ENCODE measurements around the gene C1RL.

Gene C1RL

DNA sequence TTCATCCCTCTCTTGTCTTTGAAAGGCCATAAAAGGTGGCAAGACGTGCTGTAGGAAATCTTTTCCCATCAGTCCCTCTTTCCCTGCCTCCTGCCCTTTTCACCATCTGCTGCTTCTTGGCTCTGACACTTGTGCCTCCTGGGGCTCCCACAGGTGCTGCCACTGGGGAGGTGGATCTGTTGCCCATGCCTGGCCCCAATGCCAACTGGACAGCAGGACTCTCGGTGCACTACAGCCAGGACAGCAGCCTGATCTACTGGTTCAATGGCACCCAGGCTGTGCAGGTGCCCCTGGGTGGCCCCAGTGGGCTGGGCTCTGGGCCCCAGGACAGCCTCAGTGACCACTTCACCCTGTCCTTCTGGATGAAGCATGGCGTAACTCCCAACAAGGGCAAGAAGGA lies 27.7 kb upstream of the C1RL start:
- DNase-seq: no peak

DNA sequence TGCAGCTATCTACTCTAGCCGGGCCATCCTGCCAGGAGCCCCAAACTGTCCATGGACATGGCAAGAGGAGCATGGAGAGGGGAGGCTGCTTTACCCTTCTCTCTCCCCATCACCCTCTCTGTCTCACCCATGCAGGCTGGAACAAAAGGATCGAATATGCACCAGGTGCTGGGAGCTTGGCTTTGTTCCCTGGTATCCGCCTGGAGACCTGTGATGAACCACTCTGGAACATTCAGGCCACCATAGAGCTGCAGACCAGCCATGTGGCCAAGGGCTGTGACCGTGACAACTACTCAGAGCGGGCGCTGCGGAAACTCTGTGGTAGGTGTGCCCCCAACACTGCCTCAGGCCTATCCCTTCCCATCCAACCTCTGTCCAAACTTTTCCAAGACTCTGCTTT lies 27.1 kb upstream of the C1RL start:
- no peak for DNase-seq

DNA sequence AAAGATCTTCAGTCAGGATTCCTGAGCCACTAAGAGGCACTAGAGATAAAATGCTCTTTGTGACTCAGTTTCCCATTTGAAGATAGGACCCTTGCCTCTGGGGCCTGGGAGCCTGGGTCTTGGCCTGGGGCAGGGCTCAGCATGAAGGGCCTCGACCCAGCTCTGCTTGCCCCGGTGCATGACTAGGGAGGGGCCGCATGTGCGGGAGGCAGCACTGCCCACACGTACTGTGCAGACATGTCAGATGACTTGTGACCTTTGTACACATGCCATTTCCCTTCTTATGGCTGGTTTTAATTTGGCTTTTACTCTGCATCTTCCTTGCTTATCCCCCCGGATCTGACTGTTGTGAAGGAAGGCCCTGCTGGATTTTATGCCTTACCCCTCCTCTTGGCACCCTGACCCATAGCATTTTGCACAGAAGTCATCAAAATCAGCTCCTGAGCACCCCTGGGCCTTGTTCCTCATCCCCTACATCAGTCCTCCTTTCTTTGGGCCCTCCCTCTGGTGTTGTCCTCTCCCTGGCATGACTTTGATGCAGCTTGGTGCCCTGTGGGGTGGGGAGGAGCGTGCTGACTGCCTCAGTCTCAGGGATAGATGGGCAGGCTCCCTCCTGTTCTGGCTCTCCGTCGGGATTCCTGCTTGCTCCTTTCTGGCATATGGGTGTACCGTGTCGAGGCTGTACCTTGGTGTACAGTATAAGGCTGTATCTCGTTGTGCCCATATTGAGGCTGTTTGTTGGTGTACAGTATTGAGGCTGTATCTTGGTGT lies 25.6 kb upstream of the C1RL start:
- no peak for DNase-seq

DNA sequence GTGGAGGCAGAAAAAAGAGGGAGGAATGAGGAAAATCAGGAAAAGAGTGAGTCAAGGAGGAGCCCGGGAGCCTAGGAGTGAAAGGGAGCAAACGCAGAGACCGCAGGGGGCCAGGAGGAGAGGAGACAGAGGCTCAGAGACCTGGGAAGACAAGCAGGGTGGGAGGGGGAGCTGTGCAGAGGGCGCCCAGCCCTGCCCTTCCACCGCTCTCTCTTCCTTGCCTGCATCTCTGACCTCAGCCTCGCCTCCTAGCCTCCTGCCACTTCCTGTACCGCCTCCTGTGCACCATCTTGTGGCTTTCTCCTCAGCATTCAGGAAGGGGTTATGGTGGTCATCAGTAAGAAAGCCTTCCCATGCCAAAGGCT lies 22.5 kb upstream of the C1RL start:
- DNase-seq: peak; percentile 27 to 58

DNA sequence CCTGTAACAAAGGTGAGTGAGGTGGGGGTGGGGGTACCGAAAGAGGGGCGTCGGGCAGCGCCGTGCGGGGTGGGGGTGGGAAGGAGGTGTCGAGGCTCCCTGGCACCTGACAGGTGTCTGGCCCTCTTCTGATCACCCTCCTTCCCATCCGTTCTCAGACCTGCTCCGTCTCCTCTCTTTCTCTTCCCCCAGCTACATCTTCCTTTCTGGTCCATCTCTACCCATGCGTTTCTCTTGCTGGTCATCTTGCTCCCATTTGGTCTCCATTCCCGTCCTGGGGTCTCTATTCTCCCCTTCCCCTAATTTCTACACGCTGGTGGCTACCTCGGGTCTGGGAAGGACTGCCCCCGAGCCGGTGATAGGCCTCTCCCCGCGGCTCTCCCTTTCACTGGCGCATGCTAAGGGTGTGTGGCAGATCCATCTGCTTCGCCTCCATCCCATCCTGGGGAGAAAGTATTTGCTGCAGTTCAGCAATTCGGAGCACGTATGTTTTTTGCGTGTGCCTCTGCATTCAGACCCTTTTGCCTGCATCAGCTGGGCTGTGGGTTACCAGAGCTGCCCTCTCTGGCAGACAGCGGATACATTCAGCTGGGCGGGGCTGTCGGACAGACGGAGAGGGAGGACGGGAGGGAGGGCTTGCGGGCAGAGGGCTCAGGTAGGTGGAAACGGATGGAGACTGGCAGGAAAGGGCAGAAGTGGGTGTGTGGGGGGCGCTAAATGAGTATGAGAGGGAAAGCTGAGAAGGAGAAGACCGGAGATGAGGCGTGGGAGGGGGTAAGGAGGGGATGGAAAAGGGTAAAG lies 21.9 kb upstream of the C1RL start:
- peak; percentile 13 to 25 for DNase-seq

DNA sequence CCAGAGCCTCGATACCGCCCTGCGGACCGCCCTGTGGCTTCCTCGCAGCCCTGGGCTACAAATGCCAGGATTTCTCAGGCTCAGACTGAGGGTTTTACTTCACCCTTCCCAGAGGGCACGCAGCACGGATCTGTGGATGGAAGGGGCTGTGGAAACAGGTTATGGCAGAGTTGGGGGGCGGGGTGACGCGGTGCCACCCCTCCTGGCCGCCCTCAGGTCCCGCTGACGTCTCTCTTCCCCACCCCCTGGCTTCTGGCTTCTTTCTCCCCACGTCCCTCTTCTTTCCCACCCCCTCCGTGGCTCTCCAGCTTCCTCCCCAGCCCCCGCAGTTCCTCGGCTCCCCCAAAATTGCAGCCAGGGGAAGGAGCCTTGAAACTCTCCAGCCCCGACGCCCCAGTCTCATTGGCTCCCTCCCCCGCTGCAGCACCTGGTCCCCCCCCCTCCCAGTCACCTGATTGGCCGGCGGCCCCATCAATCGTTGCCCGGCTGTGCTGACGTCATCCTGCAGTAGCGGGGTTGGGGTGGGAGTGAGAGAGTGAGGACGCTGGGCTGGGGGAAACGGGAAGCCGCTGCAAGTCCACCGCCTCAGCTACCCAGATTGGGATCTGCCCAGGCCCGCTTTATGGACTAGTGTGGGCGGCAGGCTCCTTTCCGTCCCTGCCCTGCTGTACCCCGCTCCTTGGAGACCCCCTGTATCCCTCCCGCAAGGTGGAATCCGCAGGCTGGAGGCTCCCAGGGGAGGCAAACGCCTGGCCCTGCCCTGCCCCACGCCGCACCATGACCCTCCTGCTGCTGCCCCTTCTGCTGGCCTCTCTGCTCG lies 21.1 kb upstream of the C1RL start, which contains the start of gene CLSTN3:
Gene CLSTN3, plus strand, starts transcription at position 500 of the 820 bp plus-strand sequence. Its CDS starts 278 bp downstream, at position 778.
- peak; percentile 46 to 47 for DNase-seq

DNA sequence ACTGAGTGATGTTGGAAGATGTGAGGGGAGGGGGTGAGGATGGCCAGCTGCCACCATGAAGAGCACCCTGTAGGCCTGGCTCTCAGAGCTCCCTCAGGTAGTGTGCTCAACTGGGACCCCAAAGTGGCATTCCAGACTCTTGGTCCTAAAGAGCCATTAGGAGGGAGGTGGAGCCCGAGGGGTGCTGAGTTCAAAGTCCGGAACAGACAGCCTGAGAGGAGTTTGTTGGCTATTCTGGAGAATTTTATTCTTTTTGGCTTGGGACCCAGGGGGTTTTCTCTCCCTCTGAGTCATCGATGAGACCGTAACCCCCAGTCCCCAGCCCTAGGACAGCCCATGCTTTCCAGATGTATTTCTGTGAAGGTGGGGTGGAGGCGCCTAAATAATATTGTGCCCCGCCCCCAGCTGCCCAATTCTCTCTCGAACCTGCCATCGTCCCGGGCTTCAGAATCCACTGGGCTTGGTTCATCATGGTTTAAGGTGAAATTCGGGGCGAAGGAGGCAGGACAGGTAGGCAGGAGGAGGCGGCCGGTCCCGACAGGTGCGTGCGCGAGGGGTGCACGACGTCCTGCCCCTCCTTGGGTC lies 20.4 kb upstream of the C1RL start:
- no peak for DNase-seq

DNA sequence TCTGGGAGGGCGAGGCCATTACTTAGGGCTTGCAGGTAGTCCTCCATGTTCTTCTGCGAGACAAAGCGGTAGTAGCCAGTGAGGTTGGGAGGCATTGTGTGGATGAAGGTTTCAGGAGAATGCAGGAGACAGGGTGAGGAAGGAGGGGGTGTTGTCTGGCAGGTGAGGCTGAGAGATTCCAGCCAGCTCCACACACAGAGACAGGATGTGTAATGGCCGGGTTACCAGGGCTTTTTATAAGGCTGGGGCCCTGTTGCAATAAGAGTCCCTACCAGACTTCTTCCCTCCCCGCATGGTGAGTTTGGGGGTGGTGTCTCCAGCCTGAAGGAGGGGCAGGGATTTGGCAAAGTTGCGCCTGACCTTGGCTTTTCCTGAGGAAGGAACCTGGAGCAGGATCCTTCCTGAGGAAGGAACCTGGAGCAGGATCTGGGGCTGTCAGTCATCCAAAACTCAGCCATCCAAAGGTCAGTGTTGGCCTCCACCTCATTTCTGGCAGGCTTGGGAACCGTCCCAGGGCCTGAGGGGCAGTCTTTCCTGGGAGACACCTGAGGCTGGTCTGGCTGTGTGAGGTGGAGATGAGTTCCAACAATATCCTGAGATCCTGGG lies 19.8 kb upstream of the C1RL start, which contains the start of gene RBP5:
Gene RBP5, minus strand, starts transcription at position 209 of the 606 bp plus-strand sequence. Its CDS starts 114 bp downstream, at position 95.
- no peak for DNase-seq

DNA sequence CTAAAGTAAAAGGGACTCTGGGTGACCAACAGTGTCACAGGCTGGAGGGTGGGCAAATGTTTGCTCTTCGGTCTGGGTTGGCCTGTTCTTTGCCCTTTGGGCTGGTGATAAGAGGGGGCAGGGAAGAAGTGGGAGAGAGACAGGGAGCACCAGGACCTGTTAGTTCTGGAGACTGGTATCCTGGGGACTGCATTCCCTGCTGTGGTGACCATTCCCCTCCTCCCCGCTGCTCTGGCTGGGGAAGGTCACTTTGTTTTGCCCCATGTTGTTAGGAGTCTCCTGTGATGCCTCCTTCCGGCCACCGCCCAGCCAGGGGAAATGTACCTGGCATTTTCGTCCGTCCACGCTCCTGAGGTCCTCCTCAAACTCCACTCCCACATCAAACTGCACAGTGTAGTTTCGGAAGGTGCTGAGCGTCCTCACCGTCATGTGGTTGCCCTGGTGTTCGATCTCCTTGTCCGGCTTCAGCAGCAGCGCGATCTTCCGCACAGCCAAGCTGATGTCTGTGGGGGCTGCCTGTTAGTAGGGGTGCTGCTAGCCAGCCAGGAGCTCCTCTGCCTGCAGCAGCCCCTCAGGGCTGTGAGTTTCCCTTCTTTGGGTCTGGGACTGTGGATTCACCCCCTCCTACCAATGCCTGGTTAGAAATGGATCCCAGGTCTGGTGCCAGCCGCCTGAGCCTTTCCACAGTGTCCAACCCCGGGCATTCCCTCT lies 19.1 kb upstream of the C1RL start:
- DNase-seq: no peak

DNA sequence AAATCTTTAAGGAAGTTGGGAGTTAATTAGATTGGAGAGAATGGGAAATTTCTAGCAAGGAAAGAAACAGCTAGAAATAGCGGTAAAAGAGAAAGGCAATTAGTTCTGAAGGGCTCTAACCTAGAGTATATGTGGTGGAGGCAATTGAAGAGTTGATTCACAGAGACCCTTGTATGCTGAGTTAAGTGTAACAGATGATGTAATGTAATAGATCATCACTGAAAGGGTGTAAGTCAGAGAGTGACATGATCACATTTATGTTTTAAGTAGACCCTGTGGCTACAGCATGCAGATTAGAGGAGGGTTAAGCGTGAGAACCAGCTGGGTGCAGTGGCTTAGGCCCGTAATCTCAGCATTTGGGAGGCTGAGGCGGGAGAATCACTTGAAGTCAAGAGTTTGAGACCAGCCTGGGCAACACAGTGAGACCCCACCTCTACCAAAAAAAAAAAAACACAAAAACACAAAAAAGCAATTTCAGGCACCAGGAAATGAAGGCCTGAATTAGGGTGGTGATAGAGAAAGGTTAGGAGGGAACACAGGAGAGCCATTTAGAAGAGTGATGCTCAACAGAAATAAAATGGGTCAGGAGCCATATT lies 16.7 kb upstream of the C1RL start:
- no peak for DNase-seq

DNA sequence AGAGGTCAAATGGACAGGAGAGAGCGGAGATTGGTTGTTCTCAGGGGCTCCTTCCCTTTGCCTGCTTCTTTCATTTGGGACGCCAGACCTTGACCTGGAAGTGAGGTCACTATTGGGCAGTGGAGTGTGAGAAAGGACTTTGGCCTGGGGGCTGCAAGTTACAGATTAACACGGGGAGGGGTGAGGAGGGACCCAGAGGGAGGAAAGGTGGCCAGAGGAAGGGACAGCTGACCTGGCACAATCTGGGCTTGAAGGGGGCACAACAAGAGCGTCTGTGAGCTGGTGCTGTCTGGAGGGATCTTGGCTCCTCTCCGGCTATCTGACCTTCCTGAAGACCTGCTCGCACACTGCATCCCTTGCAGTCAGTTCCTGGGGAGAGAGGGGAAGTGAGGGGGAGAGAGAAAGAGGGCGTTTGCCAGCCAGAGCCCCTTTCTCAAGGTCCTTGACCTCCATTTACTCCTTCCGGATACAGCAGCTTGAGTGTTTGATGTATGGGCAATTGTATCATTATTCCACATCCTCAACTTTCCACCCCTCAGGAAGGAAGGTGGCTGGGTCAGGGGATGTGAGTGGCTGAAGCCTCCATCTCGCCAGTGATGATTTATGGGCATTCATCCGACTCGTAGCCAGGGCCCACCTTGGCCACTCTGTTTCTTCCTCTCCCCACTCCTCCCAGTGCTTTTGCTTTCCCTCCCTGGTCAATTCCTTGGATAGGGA lies 14.9 kb upstream of the C1RL start:
- no peak for DNase-seq

DNA sequence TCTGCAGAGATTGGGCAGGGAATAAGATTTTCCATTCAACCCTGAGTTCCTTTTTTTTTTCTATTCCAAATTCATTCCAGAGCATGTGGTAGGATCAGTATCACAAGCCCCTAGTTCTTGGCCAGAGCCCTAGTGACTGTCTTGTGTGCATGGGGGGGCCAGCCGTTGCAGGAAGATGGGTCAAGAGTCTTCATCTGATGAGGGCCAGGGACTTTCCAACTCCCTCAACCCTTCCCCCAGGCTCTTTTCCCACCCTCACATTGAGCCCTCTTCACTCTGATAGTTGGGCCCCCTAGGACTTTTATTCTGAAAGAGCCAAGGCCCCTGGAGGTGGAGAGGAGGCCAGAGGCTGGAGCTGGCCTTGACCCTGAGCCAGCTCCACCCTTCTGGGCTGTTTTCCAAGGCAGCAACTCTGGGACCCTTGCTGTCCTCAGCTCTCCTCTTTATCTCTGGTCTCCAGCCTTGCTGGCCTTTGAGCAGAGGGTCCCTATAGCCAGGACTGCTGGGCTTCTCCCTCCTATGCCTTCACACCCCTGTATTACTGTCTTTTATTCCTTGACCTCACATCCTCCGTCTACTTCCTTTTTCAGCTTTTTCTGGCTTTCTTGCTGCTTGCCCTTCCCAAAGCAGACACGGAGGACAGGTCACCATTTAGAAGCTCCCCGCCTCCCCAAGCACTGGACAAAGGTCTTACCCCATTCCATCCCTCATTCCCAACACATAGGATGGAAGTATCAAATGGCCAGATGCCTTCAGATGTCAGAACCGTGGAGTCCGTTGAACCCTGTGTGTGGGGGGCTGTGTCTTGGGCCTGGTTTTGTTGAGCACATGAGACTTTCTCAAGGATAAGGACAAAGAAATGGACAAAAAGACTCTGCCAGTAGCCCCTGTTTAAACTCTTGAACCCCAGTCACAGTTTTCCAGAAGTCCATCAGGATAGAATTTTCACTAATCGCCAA lies 14.1 kb upstream of the C1RL start:
- no peak for DNase-seq

DNA sequence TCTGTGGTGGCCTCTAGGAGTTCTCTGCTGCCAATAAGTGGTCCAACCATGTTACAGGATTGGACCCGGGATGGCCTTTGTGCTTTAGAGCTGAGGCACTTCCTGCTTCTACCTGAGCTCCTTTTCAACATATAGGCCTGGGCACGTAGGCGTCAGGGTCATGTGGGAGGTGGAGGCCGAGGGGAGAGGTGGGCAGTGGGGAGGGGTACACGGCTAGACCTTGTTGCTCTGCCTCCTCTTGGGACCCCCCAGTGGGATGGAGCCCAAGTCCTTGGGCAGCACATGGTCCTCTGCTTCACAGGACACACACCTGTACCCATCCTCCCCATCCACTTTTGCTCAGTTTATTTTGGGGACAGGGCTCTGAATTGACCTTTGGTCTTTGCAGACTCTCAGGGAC lies 12.3 kb upstream of the C1RL start:
- no peak for DNase-seq

DNA sequence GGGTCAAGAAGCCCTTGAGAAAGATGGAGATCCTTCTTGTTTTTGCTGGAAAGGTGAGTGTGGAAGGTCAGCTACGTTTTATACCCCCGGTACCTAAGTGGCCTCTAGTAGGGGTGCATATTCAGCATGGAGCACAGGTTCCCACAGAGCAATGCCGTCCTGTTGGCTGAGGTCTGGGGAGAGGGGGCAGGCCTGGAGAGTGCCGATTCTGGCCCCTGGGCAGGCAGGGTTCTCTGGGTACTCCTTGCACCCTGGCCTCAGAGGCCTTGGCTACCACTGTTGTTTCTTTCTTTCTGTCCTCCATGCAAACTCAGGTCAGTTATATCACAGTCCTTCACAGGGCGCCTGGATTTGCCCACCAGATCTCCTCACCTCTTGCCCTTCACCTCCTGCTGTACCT lies 11.2 kb upstream of the C1RL start:
- no peak for DNase-seq

DNA sequence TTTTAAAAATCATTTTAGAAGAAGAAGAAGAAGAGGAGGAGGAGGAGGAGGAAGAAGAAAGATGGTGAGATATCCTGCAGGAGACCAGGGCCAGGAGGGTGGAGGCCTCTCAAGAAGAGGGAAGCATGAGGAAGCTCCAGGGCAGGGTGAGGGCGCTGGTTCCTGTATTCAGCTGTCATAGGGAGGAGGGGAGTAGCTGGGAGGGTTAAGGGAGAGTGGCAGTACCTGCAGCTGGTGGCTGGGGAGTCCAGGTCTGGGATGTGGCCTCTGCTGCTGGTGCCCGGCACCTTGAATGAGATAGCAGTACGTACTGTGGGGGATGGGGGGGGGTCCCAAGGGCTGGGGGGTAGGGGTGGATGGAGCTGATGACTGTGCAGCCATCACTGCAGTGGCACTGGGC lies 9.9 kb upstream of the C1RL start:
- DNase-seq: no peak

DNA sequence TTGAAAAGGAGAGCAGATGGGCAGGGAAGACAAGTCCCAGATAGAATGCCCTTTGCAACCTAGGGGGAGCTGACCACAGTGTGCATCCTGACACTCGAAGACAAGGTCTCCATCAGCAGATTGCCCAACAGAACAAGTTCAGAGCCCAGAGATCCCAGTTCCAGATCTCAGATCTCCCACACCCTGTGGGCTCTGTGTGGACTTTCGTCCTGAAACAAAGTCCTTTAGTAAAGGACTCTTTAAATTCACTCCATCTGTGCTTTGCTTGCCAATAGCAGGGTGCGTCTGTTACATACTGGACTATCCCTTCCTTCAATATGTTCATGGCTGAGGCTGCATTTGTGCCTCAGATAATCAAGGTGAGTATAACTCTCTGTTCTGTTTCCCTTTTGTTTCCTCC lies 8.7 kb upstream of the C1RL start:
- DNase-seq: no peak

DNA sequence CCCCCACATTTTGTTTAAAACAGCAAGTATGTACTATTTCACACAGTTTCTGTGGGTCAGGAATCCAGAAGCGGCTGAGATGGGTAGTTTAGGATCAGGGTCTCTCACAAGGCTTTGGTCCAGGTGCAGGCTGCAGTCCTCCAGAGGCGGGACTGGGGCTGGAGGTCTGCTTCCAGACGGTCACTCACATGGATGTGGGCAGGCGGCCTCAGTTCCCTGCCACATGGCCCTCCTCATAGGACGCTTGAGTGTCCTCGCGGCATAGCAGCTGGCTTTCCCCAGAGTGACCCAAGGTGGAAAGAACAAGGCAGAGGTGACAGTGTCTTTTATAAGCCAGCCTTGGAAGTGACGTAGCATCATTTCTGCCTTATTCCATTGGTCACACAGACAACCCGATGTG lies 7.9 kb upstream of the C1RL start:
- DNase-seq: no peak

DNA sequence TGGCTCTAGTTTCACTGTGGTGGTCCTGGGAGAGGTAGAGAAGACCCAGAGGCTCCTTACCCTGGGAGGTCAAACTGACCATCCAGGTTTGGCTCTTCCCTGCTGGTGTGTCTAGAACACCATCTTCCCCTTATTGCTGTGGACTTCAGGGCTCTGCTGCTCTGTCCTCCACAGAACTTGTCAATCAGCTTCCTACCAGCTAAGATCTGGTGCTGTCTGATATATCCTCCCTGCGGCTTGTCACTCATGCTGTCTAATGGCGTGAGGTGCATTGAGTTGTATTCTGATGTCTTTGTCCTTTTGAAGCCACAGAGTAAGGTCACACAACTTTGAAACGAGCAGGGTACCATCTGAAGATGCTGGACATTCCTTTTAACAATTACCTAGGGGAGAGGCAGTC lies 7.2 kb upstream of the C1RL start:
- no peak for DNase-seq

DNA sequence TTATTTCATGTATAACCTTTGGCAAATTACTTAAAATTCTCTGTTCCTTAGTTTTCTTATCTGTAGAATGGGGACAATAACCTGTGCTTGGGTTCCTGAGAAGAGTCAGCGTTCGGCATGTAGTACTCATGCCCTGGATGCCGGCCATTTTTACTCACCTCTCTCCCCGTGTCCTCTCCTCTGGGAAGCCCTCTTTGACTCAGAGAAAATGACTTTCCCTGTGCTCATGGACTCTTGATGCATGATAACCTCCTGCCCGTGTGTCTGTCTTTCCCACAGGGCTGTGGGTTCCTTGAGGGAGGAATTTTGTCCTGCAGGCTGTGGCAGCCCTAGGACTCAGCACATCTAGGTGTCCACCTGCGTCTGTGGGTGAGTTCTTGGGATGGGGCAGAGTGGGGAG lies 5.8 kb upstream of the C1RL start:
- DNase-seq: no peak

DNA sequence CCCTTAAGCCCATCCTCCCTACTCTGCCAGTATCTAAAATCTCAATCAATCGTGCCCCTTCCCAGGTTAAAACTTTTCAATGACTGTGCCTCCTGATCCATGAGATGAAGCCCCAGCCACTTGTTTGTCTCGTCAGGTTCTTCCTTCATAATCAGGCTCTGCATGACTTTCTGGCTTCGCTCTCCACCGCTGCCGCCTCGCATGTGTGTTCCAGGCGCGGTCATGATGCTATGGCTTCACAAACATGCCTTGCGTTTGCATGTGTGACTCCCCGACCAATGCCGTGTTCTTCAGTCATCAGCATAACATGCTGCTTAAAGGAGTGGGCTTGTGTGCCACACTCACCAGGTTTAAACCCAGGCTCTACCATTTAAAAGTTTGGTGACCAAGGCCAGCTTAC lies 5.0 kb upstream of the C1RL start:
- no peak for DNase-seq
